ENCODE measurements around the gene ACD. TPM values are rescaled to one million over a fixed set of nuclear protein-coding genes. Genes with fewer than 3 reads are reported as not detected.

ACD gene
- total and polyA plus RNA-seq, 9 of the 15 experiments (the other 6 are each of a cell fraction or from before 2014, with no cell fraction given), result 4.2 to 47.4 (median 19.2) TPM

DNA sequence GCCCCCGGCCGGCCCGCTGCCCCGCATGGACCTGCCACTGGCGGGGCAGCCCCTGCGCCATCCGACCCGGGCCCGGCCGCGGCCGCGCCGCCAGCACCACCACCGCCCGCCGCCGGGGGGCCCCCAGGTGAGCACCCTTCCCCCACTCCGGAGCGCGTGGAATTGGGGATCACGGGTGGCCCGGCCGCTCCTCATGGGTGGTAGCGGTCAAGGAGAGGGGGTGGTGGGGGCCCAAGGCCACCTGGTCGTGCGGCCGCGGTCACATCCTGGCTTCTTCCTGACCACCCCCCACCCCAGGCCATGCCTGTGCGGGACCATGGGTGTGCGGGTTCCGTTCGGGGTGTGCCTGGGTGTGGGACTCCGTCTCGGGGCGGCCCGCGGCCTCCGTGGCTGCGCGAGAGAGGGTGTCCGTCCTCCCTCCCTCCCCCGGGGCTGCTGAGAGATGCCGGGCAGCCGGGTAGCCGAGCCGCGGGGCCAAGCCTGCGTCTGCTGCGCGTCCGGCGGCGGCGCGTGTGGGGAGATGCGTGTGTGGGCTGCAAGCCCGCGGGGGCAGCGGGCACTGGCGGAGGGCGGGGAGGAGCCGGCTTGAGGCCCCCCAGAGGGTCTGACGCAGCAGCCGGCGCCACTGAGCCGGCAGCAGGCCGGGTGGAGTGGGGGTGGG is 6.8 kb downstream of the ACD start (continued):
- TF ChIP-seq, protein P1, sequence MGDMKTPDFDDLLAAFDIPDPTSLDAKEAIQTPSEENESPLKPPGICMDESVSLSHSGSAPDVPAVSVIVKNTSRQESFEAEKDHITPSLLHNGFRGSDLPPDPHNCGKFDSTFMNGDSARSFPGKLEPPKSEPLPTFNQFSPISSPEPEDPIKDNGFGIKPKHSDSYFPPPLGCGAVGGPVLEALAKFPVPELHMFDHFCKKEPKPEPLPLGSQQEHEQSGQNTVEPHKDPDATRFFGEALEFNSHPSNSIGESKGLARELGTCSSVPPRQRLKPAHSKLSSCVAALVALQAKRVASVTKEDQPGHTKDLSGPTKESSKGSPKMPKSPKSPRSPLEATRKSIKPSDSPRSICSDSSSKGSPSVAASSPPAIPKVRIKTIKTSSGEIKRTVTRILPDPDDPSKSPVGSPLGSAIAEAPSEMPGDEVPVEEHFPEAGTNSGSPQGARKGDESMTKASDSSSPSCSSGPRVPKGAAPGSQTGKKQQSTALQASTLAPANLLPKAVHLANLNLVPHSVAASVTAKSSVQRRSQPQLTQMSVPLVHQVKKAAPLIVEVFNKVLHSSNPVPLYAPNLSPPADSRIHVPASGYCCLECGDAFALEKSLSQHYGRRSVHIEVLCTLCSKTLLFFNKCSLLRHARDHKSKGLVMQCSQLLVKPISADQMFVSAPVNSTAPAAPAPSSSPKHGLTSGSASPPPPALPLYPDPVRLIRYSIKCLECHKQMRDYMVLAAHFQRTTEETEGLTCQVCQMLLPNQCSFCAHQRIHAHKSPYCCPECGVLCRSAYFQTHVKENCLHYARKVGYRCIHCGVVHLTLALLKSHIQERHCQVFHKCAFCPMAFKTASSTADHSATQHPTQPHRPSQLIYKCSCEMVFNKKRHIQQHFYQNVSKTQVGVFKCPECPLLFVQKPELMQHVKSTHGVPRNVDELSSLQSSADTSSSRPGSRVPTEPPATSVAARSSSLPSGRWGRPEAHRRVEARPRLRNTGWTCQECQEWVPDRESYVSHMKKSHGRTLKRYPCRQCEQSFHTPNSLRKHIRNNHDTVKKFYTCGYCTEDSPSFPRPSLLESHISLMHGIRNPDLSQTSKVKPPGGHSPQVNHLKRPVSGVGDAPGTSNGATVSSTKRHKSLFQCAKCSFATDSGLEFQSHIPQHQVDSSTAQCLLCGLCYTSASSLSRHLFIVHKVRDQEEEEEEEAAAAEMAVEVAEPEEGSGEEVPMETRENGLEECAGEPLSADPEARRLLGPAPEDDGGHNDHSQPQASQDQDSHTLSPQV (IDR thresholded peaks at IDR 0.05), result no peak
- no peak for TF ChIP-seq SMAD1 (IDR thresholded peaks at IDR 0.05; ENCODE audit: low read depth, low read length, partially characterized antibody)
- TF ChIP-seq, protein P2, sequence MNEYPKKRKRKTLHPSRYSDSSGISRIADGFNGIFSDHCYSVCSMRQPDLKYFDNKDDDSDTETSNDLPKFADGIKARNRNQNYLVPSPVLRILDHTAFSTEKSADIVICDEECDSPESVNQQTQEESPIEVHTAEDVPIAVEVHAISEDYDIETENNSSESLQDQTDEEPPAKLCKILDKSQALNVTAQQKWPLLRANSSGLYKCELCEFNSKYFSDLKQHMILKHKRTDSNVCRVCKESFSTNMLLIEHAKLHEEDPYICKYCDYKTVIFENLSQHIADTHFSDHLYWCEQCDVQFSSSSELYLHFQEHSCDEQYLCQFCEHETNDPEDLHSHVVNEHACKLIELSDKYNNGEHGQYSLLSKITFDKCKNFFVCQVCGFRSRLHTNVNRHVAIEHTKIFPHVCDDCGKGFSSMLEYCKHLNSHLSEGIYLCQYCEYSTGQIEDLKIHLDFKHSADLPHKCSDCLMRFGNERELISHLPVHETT (CRISPR knock-in tag; conservative IDR thresholded peaks at IDR 0.05 in 1 of 2, IDR thresholded peaks at IDR 0.05 in 1 of 2), result no peak
- TF ChIP-seq HNRNPK (IDR thresholded peaks at IDR 0.05; ENCODE audit: low read depth, low read length, poor library complexity, severe bottlenecking), result no peak
- TF ChIP-seq, protein P3, sequence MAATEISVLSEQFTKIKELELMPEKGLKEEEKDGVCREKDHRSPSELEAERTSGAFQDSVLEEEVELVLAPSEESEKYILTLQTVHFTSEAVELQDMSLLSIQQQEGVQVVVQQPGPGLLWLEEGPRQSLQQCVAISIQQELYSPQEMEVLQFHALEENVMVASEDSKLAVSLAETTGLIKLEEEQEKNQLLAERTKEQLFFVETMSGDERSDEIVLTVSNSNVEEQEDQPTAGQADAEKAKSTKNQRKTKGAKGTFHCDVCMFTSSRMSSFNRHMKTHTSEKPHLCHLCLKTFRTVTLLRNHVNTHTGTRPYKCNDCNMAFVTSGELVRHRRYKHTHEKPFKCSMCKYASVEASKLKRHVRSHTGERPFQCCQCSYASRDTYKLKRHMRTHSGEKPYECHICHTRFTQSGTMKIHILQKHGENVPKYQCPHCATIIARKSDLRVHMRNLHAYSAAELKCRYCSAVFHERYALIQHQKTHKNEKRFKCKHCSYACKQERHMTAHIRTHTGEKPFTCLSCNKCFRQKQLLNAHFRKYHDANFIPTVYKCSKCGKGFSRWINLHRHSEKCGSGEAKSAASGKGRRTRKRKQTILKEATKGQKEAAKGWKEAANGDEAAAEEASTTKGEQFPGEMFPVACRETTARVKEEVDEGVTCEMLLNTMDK (IDR thresholded peaks at IDR 0.05; ENCODE audit: borderline replicate concordance, insufficient read depth, low read depth, low read length, poor library complexity, severe bottlenecking), result peak; percentile 14
- TF ChIP-seq, protein P4, sequence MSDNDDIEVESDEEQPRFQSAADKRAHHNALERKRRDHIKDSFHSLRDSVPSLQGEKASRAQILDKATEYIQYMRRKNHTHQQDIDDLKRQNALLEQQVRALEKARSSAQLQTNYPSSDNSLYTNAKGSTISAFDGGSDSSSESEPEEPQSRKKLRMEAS (CRISPR knock-in tag; IDR thresholded peaks at IDR 0.05), result peak; percentile 38; the same call in 1 of the 2 replicates
- no peak for TF ChIP-seq CEBPB (tag; IDR thresholded peaks at IDR 0.05)
- TF ChIP-seq HDGF (IDR thresholded peaks at IDR 0.05), result no peak
- TF ChIP-seq, protein P5, sequence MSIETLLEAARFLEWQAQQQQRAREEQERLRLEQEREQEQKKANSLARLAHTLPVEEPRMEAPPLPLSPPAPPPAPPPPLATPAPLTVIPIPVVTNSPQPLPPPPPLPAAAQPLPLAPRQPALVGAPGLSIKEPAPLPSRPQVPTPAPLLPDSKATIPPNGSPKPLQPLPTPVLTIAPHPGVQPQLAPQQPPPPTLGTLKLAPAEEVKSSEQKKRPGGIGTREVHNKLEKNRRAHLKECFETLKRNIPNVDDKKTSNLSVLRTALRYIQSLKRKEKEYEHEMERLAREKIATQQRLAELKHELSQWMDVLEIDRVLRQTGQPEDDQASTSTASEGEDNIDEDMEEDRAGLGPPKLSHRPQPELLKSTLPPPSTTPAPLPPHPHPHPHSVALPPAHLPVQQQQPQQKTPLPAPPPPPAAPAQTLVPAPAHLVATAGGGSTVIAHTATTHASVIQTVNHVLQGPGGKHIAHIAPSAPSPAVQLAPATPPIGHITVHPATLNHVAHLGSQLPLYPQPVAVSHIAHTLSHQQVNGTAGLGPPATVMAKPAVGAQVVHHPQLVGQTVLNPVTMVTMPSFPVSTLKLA (conservative IDR thresholded peaks at IDR 0.05), result no peak
- no peak for TF ChIP-seq CHD1 (IDR thresholded peaks at IDR 0.05; ENCODE audit: low read length)
- TF ChIP-seq, protein P6, sequence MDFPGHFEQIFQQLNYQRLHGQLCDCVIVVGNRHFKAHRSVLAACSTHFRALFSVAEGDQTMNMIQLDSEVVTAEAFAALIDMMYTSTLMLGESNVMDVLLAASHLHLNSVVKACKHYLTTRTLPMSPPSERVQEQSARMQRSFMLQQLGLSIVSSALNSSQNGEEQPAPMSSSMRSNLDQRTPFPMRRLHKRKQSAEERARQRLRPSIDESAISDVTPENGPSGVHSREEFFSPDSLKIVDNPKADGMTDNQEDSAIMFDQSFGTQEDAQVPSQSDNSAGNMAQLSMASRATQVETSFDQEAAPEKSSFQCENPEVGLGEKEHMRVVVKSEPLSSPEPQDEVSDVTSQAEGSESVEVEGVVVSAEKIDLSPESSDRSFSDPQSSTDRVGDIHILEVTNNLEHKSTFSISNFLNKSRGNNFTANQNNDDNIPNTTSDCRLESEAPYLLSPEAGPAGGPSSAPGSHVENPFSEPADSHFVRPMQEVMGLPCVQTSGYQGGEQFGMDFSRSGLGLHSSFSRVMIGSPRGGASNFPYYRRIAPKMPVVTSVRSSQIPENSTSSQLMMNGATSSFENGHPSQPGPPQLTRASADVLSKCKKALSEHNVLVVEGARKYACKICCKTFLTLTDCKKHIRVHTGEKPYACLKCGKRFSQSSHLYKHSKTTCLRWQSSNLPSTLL (IDR thresholded peaks at IDR 0.05), result no peak
- TF ChIP-seq GATAD2A (IDR thresholded peaks at IDR 0.05), result no peak
- 0 out of 2 replicates have a peak, but pooled peaks have one; percentile 21 for TF ChIP-seq SMAD4 (CRISPR knock-in tag; conservative IDR thresholded peaks at IDR 0.05)
- peak; percentile 23; the same call in 1 of the 2 replicates for TF ChIP-seq ZNF584 (CRISPR knock-in tag; IDR thresholded peaks at IDR 0.05; ENCODE audit: low read depth)

All from K562 (cell line).